Measurements from ENCODE around the gene CTCF.

The CTCF gene

GRCh38 chr16:67613808-67614207, 51.5 kb downstream of the CTCF start:
- no peak for DNase-seq

GRCh38 chr16:67628216-67628615, 65.9 kb downstream of the CTCF start:
- no peak for DNase-seq

GRCh38 chr16:67632415-67633172, 70.3 kb downstream of the CTCF start:
- DNase-seq, result no peak

GRCh38 chr16:67636713-67637112, 74.4 kb downstream of the CTCF start:
- DNase-seq, result no peak

- DNase-seq, result no peak
These were observed 75.3 kb downstream of the CTCF start for GRCh38 chr16:67637625-67638024.

- no peak for DNase-seq
These were observed 79.7 kb downstream of the CTCF start for GRCh38 chr16:67641779-67642708.

- DNase-seq, result no peak
These were observed 81.7 kb downstream of the CTCF start for GRCh38 chr16:67644038-67644437.

- no peak for DNase-seq
These were observed 83.2 kb downstream of the CTCF start for GRCh38 chr16:67645397-67646121.

GRCh38 chr16:67647111-67647651, 84.9 kb downstream of the CTCF start:
- DNase-seq, result no peak

GRCh38 chr16:67647681-67648080, 85.4 kb downstream of the CTCF start:
- DNase-seq, result no peak

- DNase-seq, result no peak
These were observed 85.9 kb downstream of the CTCF start for GRCh38 chr16:67648088-67648763.

- DNase-seq, result no peak
These were observed 86.6 kb downstream of the CTCF start for GRCh38 chr16:67648764-67649407.

GRCh38 chr16:67649494-67649931, 87.2 kb downstream of the CTCF start:
- no peak for DNase-seq

- no peak for DNase-seq
These were observed 87.7 kb downstream of the CTCF start for GRCh38 chr16:67650023-67650422.

- no peak for DNase-seq
These were observed 88.7 kb downstream of the CTCF start for GRCh38 chr16:67651039-67651438.

GRCh38 chr16:67651847-67652246, 89.5 kb downstream of the CTCF start:
- DNase-seq, result no peak

- no peak for DNase-seq
These were observed 90.3 kb downstream of the CTCF start for GRCh38 chr16:67652578-67653127.

- DNase-seq, result no peak
These were observed 90.9 kb downstream of the CTCF start for GRCh38 chr16:67653128-67653788.

- no peak for DNase-seq
These were observed 91.6 kb downstream of the CTCF start for GRCh38 chr16:67653789-67654402.

- no peak for DNase-seq
These were observed 92.1 kb downstream of the CTCF start for GRCh38 chr16:67654403-67654911.

All from NCI-H1417 treated with DMSO at 0.1 percent for 48 hours (cell line).